GM15510 (cell line): ENCODE measurements around the gene AP1S3.

ENCODE experiments used
- POLR2A ChIP-seq: IDR thresholded peaks from 3 replicates; pipeline ENCODE4 v1.6.1; 2011; ENCODE audit warnings: borderline replicate concordance; ENCODE audit not compliant: insufficient read length; ENCODE audit errors: extremely low read depth

Gene AP1S3

GRCh38 chr2:223729781-223730180 is 107.6 kb downstream of the AP1S3 start:
- no peak for TF ChIP-seq POLR2A

DNA sequence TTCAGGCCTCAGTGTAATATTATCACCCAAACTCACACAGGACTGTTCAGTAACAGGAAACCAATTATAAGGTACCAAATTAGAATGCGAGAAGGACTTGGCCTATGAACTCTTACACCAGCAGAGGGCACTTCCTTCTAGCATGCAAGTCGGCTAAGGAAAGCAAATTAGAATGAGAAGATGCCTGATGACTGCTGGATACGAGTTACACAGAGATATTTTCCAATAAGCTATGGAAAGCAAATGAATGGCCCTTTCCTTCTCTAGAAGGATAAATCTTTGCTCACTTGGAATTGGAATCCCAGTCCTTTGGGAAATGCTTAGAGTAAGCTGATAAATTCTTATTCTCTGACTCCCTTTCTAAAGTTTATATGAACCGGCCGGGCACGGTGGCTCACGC is 109.8 kb downstream of the AP1S3 start:
- no peak for TF ChIP-seq POLR2A

- no peak for TF ChIP-seq POLR2A
Measured at GRCh38 chr2:223725986-223726970, 111.1 kb downstream of the AP1S3 start.

GRCh38 chr2:223725494-223725893 is 111.9 kb downstream of the AP1S3 start:
- TF ChIP-seq POLR2A, result no peak

GRCh38 chr2:223724861-223725260 is 112.5 kb downstream of the AP1S3 start:
- no peak for TF ChIP-seq POLR2A

DNA sequence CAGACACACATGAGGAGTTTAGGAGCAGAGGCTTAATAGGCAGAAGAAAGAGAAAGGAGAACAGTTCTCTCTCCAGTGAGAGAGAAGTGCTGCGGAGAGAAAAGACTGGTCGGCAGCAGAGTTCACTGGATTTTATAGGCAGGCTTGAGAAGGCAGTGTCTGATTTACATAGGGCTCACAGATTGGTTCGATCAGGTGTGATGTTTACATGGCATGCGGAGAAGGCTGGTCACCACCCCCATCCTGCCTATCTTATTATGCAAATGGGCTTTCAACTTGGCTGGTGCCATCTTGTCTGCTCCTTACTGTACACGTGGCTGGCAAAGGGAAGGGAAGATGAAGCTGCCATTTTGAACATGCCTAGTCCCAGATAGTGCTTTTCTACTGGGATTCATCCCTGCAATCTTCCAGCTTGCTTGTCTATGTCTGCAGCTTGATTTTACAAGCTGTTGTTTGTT is 113.4 kb downstream of the AP1S3 start:
- no peak for TF ChIP-seq POLR2A

DNA sequence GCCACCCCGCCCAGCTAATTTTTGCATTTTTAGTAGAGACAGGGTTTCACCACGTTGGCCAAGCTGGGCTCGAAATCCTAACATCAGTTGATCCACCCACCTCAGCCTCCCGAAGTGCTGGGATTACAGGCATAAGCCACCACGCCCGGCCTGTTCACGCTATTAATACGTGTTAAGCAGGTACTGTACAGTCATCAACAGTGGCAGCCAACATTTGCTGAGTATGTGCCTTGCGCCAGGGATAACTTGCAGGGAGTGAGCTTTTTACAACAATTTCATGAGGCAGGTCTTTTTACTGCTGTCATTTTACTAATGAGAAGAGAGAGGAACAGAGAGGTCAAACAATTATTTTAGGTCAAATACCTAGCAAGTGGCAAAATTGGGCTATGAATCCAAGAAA is 115.2 kb downstream of the AP1S3 start:
- TF ChIP-seq POLR2A, result no peak

DNA sequence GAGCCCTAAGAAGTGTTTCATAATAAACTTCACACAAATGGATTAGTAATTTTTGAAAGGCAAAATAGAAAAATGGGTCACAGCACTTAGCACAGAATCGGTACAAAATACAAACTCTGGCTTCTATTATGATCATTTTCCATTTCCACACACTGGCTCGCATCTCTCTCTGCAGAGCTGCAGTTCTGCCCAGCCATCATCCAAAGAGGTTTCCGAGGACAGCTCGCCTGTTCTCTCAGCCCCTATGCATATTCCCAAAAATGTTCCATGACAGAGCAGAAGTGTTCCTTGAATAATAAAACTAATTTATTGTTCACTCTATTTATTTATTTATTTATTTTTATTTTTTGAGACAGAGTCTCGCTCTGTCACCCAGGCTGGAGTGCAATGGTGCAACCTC is 115.6 kb downstream of the AP1S3 start:
- no peak for TF ChIP-seq POLR2A

GRCh38 chr2:223720367-223720766 is 117.0 kb downstream of the AP1S3 start:
- no peak for TF ChIP-seq POLR2A

- no peak for TF ChIP-seq POLR2A
Measured at GRCh38 chr2:223712642-223713041, 124.7 kb downstream of the AP1S3 start.

GRCh38 chr2:223711596-223712326 is 125.6 kb downstream of the AP1S3 start:
- no peak for TF ChIP-seq POLR2A
